GM13976 (cell line): ENCODE results near the gene SLC26A8.
"Not testable (repeated sequence)": the region's sequence is repeated elsewhere in the genome, so short reads cannot be mapped to it uniquely, and the experiment has no call there.

Experiments used
- DNase-seq: peaks from one replicate; pipeline ENCODE4 v3.0.0; 2012; ENCODE audit warnings: low spot score
- in situ Hi-C: fragments of 300-500 bp; cut with MboI; formaldehyde crosslinking; loops from one replicate; pipeline ENCODE4 v1.12.0; 2022; ENCODE audit warnings: low sequenced_read_pairs, mixed read lengths, inconsistent platforms; ENCODE audit not compliant: unreplicated experiment
- TF ChIP-seq, protein P1 (sequence below): IDR thresholded peaks from 2 replicates; pipeline ENCODE4 v1.5.1; 2012; ENCODE audit warnings: borderline replicate concordance, mild to moderate bottlenecking; ENCODE audit not compliant: insufficient read depth; ENCODE audit errors: extremely low read depth, missing control alignments, control extremely low read depth

Gene SLC26A8

DNA sequence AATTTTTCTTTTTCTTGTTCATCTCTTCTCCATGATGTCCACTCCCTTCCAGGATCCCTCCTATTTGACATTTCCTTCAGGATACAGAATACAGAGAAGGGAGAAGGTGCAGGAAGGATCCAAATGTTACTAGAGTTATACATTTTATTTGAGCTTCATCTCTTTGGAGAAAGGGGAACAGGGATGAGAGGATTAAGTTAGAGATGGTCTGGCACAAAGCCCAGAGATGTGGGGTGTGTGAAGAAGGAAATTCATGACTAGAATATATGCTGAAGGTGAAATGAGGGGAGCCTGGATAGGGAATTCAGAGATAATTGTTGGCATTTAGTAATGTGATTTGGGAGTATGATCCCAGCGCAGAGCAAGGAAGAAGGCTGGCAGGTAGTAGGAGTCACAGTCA lies 81.1 kb downstream of the SLC26A8 start:
- DNase-seq = no peak
- in situ Hi-C loops = no loop called here
- TF ChIP-seq, protein P1, sequence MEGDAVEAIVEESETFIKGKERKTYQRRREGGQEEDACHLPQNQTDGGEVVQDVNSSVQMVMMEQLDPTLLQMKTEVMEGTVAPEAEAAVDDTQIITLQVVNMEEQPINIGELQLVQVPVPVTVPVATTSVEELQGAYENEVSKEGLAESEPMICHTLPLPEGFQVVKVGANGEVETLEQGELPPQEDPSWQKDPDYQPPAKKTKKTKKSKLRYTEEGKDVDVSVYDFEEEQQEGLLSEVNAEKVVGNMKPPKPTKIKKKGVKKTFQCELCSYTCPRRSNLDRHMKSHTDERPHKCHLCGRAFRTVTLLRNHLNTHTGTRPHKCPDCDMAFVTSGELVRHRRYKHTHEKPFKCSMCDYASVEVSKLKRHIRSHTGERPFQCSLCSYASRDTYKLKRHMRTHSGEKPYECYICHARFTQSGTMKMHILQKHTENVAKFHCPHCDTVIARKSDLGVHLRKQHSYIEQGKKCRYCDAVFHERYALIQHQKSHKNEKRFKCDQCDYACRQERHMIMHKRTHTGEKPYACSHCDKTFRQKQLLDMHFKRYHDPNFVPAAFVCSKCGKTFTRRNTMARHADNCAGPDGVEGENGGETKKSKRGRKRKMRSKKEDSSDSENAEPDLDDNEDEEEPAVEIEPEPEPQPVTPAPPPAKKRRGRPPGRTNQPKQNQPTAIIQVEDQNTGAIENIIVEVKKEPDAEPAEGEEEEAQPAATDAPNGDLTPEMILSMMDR = no peak

DNA sequence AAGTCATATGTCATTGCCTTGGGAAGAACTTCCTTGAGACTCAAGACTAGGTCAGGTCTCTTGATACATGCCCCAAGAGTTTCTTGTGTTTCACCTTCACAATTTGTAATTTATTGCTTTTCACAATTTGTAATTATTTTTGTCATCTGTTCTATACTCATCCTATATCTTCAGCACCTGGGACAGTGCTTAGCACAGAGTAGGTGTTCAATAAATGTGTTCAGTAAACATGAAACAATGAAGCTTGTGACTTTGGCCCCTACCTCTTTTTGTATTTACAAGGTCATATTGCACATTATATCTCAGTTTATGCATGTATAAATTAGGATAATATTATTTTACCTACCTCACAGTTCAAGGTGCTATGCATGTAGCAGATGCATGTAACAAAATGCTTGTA lies 82.1 kb downstream of the SLC26A8 start:
- in situ Hi-C loops = no loop called here

DNA sequence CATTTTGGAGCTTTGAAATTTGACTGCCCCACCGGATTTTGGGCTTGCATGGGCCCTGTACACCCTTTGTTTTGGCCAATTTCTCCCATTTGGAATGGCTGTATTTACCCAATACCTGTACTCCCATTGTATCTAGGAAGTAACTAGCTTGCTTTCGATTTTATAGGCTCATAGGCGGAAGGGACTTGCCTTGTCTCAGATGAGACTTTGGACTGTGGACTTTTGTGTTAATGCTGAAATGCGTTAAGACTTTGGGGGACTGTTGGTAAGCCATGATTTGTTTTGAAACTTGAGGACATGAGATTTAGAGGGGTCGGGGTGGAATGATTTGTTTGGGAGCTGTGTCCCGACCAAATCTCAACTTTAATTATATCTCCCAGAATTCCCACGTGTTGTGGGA lies 83.3 kb downstream of the SLC26A8 start:
- in situ Hi-C loops, DNase-seq: not testable (repeated sequence)

More for the DNA sequence above, 82.1 kb downstream of the SLC26A8 start:
- no peak for DNase-seq
- TF ChIP-seq, protein P1 = no peak

DNA sequence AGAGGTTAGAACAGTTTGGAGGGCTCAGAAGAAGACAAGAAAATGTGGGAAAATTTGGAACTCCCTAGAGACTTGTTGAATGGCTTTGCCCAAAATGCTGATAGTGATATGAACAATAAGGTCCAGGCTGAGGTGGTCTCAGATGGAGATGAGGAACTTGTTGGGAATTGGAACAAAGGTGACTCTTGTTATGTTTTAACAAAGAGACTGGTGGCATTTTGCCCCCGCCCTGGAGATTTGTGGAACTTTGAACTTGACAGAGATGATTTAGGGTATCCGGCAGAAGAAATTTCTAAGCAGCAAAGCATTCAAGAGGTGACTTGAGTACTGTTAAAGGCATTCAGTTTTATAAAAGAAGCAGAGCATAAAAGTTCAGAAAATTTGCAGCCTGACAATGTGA lies 84.4 kb downstream of the SLC26A8 start:
- DNase-seq, in situ Hi-C loops: not testable (repeated sequence)

DNA sequence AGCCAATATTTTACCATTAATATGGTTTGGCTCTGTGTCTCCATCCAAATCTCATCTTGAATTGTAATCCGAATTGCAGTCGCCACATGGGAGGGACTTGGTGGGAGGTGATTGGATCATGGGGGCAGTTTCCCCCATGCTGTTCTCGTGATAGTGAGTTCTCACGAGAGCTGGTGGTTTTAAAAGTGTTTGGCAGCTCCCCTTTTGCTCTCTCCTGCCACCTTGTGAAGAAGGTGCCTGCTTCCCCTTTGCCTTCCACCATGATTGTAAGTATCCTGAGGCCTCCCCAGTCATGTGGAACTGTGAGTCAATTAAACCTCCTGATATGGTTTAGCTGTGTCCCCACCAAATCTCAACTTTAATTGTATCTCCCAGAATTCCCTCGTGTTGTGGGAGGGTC lies 85.2 kb downstream of the SLC26A8 start:
- DNase-seq, in situ Hi-C loops: not testable (repeated sequence)

DNA sequence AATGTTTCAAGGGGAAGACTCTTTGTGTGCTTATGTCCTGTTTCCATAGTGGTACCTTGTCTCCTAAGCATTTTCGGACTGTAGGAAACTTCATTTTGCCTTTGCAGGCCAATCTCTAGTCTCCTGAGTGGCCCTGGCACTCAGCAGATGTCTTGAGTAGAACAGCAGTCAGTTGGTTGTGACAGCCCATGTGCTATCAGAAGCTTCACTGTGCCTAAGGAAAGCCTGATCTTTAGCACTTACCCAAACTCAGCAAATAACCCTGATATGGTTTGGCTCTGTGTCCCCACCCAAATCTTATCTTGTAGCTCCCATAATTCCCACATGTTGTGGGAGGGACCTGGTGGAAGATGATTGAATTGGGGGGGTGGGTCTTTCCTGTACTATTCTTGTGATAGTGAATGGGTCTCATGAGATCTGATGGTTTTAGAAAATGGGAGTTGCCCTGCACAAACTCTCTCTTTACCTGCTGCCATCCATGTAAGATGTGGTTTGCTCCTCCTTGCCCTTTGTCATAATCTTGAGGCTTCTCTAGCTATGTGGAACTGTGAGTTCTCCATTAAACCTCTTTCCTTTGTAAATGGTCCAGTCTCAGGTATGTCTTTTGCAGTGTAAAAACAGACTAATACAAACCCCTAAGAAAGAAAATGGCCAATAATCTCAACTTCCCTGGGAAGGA lies 87.6 kb downstream of the SLC26A8 start:
- in situ Hi-C loops = no loop called here
- TF ChIP-seq, protein P1 = no peak
- DNase-seq = no peak

DNA sequence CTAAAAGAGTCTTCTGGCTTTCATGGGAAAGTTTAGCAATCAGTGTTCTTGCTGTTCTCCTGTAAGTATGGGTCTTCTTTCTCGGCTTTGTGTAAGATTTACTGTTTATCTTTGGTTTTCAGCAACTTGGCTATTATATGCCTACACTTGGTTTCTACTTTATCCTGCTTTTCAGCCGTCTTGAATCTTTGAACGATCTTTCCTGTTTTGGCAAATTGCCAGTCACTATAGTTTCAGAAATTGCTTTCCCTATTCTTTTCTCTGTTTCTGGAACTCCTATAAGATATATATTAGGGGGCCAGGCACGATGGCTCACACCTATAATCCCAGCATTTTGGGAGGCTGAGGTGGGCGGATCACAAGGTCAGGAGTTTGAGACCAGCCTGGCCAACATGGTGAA lies 89.0 kb downstream of the SLC26A8 start:
- TF ChIP-seq, protein P1 = no peak
- in situ Hi-C loops = no loop called here
- DNase-seq = no peak

DNA sequence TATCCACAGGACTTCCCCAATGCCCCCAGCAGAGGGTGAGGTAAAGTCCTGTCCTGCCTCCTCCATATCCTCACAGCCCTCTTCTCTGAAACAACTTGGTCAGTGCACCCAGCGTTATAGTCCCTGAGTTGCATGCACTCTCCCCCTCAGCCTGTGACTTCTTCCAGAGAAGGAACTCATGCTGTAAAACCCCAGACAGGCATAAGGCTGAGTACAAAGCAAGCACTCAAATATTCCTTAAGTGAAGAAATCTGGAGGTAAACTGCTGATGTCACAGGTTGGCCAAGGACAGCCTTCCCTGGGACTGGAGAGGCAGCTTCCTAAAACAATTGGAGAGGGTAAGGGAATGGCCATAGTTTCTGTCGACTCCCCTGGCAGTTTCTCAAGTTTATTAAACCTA lies 90.6 kb downstream of the SLC26A8 start:
- in situ Hi-C loops = no loop called here
- DNase-seq = no peak
- TF ChIP-seq, protein P1 = no peak

DNA sequence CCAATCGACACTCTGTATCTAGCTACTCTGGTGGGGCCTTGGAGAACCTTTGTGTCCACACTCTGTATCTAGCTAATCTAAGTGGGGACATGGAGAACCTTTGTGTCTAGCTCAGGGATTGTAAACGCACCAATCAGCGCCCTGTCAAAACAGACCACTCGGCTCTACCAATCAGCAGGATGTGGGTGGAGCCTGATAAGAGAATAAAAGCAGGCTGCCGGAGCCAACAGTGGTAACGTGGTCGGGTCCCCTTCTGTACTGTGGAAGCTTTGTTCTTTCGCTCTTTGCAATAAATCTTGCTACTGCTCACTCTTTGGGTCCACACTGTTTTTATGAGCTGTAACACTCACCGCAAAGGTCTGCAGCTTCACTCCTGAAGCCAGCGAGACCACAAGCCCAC lies 92.6 kb downstream of the SLC26A8 start:
- DNase-seq, in situ Hi-C loops: not testable (repeated sequence)
